Measurements from ENCODE around the gene CTDSPL2. TPM values are rescaled to one million over a fixed set of nuclear protein-coding genes. Genes with fewer than 3 reads are reported as not detected.

CTDSPL2 gene
- total and polyA plus RNA-seq, 2 of the 4 experiments (the other 2 are of a cell fraction), result 17.3 to 47.3 TPM

- no peak overlapping the region for H2BK20ac ChIP-seq (ENCODE audit: low read depth, low read length)
- H3K4me2 ChIP-seq (ENCODE audit: low read depth, low read length), result no peak overlapping the region
- no peaks in the 10 kb centered on the region for H3K4me1 ChIP-seq (ENCODE audit: control insufficient read depth, insufficient read depth, low read length)
- no peak overlapping the region for H3K23ac ChIP-seq (ENCODE audit: low read depth, low read length)
- no peaks in the 10 kb centered on the region; the same call in 1 of the 2 replicates for H3K36me3 ChIP-seq (ENCODE audit: control insufficient read depth, insufficient read depth, low read length)
- no peaks in the 10 kb centered on the region for H3K9me3 ChIP-seq (ENCODE audit: control insufficient read depth, insufficient read depth, low read length)
- no peak overlapping the region for H4K91ac ChIP-seq (ENCODE audit: insufficient read depth, low read depth, low read length)
- H3K27ac ChIP-seq (ENCODE audit: insufficient read depth, low read length), result no peak overlapping the region
- no peak overlapping the region for H2AFZ ChIP-seq (replicated peaks; ENCODE audit: low read length, poor library complexity)
- H4K20me1 ChIP-seq (ENCODE audit: insufficient read depth, low read length), result peaks cover 32% of the 10 kb centered on the region
- no peaks in the 10 kb centered on the region for H3K27me3 ChIP-seq (ENCODE audit: control insufficient read depth, insufficient read depth, low read length)
- no peak overlapping the region for H3K4me3 ChIP-seq (ENCODE audit: insufficient read depth, low read depth, low read length)
- no peak overlapping the region for H3K56ac ChIP-seq (ENCODE audit: extremely low read depth, insufficient read depth, low read length)
- H3K9me1 ChIP-seq (ENCODE audit: insufficient read depth, low read length), result peaks cover 14% of the 10 kb centered on the region
- H3K79me1 ChIP-seq (ENCODE audit: low read depth in 1 of 2, low read length in 2 of 2), result peaks cover 24 to 41% of the 10 kb centered on the region in 2 experiments
- H4K5ac ChIP-seq (ENCODE audit: low read depth, low read length), result no peak overlapping the region
- H3K14ac ChIP-seq (replicated peaks; ENCODE audit: low read depth, low read length), result no peak overlapping the region
- no peak overlapping the region for H2BK120ac ChIP-seq (ENCODE audit: low read depth, low read length)
- H2BK15ac ChIP-seq (ENCODE audit: low read depth, low read length), result no peak overlapping the region
- TF ChIP-seq CEBPB (IDR thresholded peaks at IDR 0.05; ENCODE audit: low read depth, low read length), result no peak
- no peak for TF ChIP-seq RCOR1 (IDR thresholded peaks at IDR 0.05; ENCODE audit: insufficient replicate concordance, low read length)
- TF ChIP-seq NFE2L2 (IDR thresholded peaks at IDR 0.05; ENCODE audit: low read depth, low read length), result no peak
- TF ChIP-seq FOS (IDR thresholded peaks at IDR 0.05; ENCODE audit: low read depth, low read length), result no peak
- TF ChIP-seq CHD1 (IDR thresholded peaks at IDR 0.05; ENCODE audit: low read depth, low read length), result no peak
- no peak for TF ChIP-seq POLR2A (IDR thresholded peaks at IDR 0.05; ENCODE audit: low read depth, low read length)
- TF ChIP-seq RFX5 (IDR thresholded peaks at IDR 0.05; ENCODE audit: low read depth, low read length), result no peak
- no peak for TF ChIP-seq ELK1 (IDR thresholded peaks at IDR 0.05; ENCODE audit: borderline replicate concordance, low read depth, low read length)
- no peak for TF ChIP-seq MXI1 (IDR thresholded peaks at IDR 0.05; ENCODE audit: borderline replicate concordance, low read depth, low read length)
- no peak for TF ChIP-seq CTCF (conservative IDR thresholded peaks at IDR 0.05; ENCODE audit: low read depth, low read length)
- TF ChIP-seq SMC3 (IDR thresholded peaks at IDR 0.05; ENCODE audit: low read depth, low read length), result no peak
- TF ChIP-seq RAD21 (IDR thresholded peaks at IDR 0.05; ENCODE audit: low read length), result no peak
- no peak for TF ChIP-seq MAFK (IDR thresholded peaks at IDR 0.05; ENCODE audit: low read depth, low read length)
- TF ChIP-seq USF2 (IDR thresholded peaks at IDR 0.05; ENCODE audit: low read depth, low read length), result no peak
- no peak for TF ChIP-seq BHLHE40 (IDR thresholded peaks at IDR 0.05; ENCODE audit: low read depth, low read length)
- TF ChIP-seq MAZ (IDR thresholded peaks at IDR 0.05; ENCODE audit: borderline replicate concordance, low read depth, low read length), result no peak
- H2AK9ac ChIP-seq (replicated peaks; ENCODE audit: low read depth, low read length, poor library complexity), result no peak overlapping the region
- no peak overlapping the region for H2AK5ac ChIP-seq (ENCODE audit: low read depth, low read length)
- dilution Hi-C loops (cut with HindIII; ENCODE audit: low sequenced_read_pairs, unreplicated experiment), result no loop called here
- H4K8ac ChIP-seq (ENCODE audit: low read depth in 2 of 2, low read length in 2 of 2), result no peak overlapping the region
- H3K18ac ChIP-seq (ENCODE audit: low read depth, low read length), result no peak overlapping the region
- intact Hi-C loops (cut with micrococcal nuclease), result no loop called here
- CTCF ChIA-PET, result no interaction called here
- ATAC-seq (ENCODE audit: low read depth) (no peak), DNase-seq (no peak)
- H3K4ac ChIP-seq (ENCODE audit: low read depth, low read length), result no peak overlapping the region
- no TSS peak for BruUV-seq (replicated peaks)
- POLR2A ChIA-PET (ENCODE audit: unreplicated experiment), result no interaction called here
- no peak overlapping the region for H2BK5ac ChIP-seq (ENCODE audit: low read depth, low read length, poor library complexity, severe bottlenecking)
- no peak overlapping the region for H3K9ac ChIP-seq (ENCODE audit: low read depth, low read length)
- no CpG with 5 or more reads among the region's 1 CpG for WGBS, 2 experiments (ENCODE audit: extremely low coverage in 2 of 2, insufficient read length in 1 of 2)
- in situ Hi-C loops (cut with MboI; ENCODE audit: low sequenced_read_pairs), result no loop called here
These were observed 22.7 kb downstream of the CTDSPL2 start for GRCh38 chr15:44450172-44450571.

Measured in IMR-90 (cell line).